Spinal cord (tissue), 10 donors: ENCODE measurements around the gene RASL11B. TPM values are rescaled to one million over a fixed set of nuclear protein-coding genes. Genes with fewer than 3 reads are reported as not detected.

Experiments
- DNase-seq, 6 donors: peaks; one replicate each; pipeline versions ENCODE4 v3.0.0 to v3.0.0-alpha.2; 2013 to 2015; ENCODE audit warnings: low spot score in 6 of 6, low read depth in 4 of 6
- H3K27ac ChIP-seq: one replicate; pipeline ENCODE4 v1.5.1; 2013; ENCODE audit warnings: low read depth, low read length, control low read depth
- H3K27me3 ChIP-seq: one replicate; pipeline ENCODE4 v1.6.1; 2013; ENCODE audit warnings: low read length; ENCODE audit not compliant: control insufficient read depth, insufficient read depth
- H3K36me3 ChIP-seq: one replicate; pipeline ENCODE4 v1.6.1; 2013; ENCODE audit warnings: low read length; ENCODE audit not compliant: control insufficient read depth, insufficient read depth
- H3K4me1 ChIP-seq: one replicate; pipeline ENCODE4 v1.6.1; 2013; ENCODE audit warnings: low read length; ENCODE audit not compliant: control insufficient read depth, insufficient read depth
- H3K4me3 ChIP-seq: one replicate; pipeline ENCODE4 v1.5.1; 2013; ENCODE audit warnings: low read depth, low read length, control low read depth
- H3K9me3 ChIP-seq: one replicate; pipeline ENCODE4 v1.6.1; 2013; ENCODE audit warnings: low read length; ENCODE audit not compliant: control insufficient read depth, insufficient read depth
- WGBS: methylation state at CpG from one replicate; pipeline ENCODE4 v1.1.5; 2013; ENCODE audit warnings: missing lambda C conversion rate; ENCODE audit not compliant: insufficient coverage; 5-methylcytosine and 5-hydroxymethylcytosine counted together
- polyA plus RNA-seq, 2 donors: library from polyadenylated mRNA; unstranded; fragments of 120-200 nt; gene quantifications; one replicate each; pipeline ENCODE4 v1.2.1, GENCODE V29; 2013; ENCODE audit not compliant: insufficient read length in 2 of 2
- total RNA-seq, 2 donors: library from RNA; depleted of rRNA in 1 of 2; stranded (reverse); fragments of 120-200 nt in 1 of 2; fragments of >200 nt in 1 of 2; gene quantifications; one replicate each; pipeline versions ENCODE4 v1.2.3 to v1.2.4, GENCODE V29; 2013 to 2014
- donor health status: healthy.

The RASL11B gene
- total and polyA plus RNA-seq, 4 donors, result 6.3 to 10.2 (median 8.6) TPM

DNA sequence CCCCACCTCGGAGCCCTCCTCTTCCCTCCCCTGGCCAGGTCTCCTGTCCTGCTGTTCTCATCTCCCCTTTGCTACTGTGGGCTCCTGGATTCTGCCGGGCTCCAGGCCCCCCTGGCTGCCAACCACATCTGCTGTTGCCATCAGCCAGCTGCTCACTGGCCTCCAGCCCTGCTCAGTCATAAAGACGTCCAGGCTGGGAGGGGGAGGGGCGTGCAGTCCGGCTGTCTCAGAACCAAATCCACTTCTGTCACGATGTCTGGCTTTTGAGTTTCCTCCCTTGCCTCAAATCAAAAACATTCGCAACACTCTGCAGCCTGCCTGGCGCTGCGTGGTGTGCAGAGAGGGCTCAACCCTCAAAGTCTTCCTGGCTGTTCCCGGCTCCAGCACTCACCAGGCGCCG, 7.1 kb downstream of the RASL11B start:
- no peak overlapping the region for H3K4me3 ChIP-seq
- H3K9me3 ChIP-seq, result no peaks in the 10 kb centered on the region
- peak in 2 of 6 donors; percentile 72 to 85 for DNase-seq
- H3K27ac ChIP-seq, result no peak overlapping the region
- peaks cover 8% of the 10 kb centered on the region for H3K36me3 ChIP-seq
- H3K27me3 ChIP-seq, result no peaks in the 10 kb centered on the region
- peaks cover 28% of the 10 kb centered on the region for H3K4me1 ChIP-seq
- WGBS, result 44% methylated on average over 8 of the region's 12 CpGs

DNA sequence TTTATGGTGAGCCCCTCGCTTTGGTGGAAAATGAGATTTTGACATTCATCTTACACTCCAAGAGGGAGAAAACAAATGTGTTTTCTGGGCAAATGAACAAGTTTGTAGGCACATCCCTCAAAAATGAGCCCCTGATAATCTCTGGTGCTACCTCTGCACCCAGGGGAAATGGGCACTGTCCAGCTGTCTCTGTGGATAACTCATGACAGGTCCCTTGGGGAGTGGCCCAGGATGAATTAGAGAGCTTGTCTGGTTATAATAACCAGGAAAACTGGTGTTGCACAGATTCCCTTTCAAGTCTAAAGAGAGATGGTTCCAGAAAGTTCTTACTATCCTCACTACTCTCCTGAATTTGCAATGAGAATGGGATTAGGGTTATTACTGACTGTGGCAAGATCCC, 7.5 kb downstream of the RASL11B start:
- WGBS, result no CpG with 5 or more reads among the region's 1 CpG
- Histone ChIP-seq H3K4me3 (no peak overlapping the region), H3K27ac (no peak overlapping the region), H3K9me3 (no peaks in the 10 kb centered on the region), H3K27me3 (no peaks in the 10 kb centered on the region), H3K4me1 (peaks cover 29% of the 10 kb centered on the region), H3K36me3 (peaks cover 8% of the 10 kb centered on the region)
- no peak for DNase-seq

DNA sequence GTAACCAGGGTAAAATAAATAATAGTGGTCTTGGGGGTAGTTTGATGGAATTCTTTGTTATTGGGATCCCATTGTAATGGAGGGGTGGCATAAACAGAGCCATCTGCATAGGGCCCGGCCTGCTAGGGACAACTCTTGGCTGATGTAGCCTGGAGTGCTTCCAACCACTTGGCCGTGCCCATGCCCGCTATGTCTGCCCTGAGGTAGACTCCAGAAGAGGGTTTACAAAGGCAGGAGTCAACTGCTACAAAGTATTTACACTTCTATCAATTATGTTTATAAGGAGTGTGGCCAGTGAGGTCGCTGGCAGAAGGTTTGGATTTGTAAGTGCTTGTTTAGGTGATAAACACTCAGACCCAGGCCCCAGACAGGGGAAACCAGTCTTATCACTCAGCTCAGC, 8.1 kb downstream of the RASL11B start:
- Histone ChIP-seq H3K4me1 (peaks cover 27% of the 10 kb centered on the region), H3K27ac (no peak overlapping the region), H3K9me3 (no peaks in the 10 kb centered on the region), H3K27me3 (no peaks in the 10 kb centered on the region), H3K4me3 (no peak overlapping the region), H3K36me3 (peaks cover 6% of the 10 kb centered on the region)
- DNase-seq, result peak in 1 of 6 donors; percentile 41
- WGBS, result 55% methylated on average over 1 of the region's 4 CpGs

GRCh38 chr4:52873191-52873590, 11.1 kb downstream of the RASL11B start:
- Histone ChIP-seq H3K27ac (no peak overlapping the region), H3K4me1 (peaks cover 17% of the 10 kb centered on the region), H3K9me3 (no peaks in the 10 kb centered on the region), H3K36me3 (peaks cover under 1% of the 10 kb centered on the region), H3K4me3 (no peak overlapping the region), H3K27me3 (no peaks in the 10 kb centered on the region)
- WGBS, result no CpG with 5 or more reads among the region's 1 CpG
- DNase-seq, result peak in 2 of 6 donors; percentile 40 to 48

DNA sequence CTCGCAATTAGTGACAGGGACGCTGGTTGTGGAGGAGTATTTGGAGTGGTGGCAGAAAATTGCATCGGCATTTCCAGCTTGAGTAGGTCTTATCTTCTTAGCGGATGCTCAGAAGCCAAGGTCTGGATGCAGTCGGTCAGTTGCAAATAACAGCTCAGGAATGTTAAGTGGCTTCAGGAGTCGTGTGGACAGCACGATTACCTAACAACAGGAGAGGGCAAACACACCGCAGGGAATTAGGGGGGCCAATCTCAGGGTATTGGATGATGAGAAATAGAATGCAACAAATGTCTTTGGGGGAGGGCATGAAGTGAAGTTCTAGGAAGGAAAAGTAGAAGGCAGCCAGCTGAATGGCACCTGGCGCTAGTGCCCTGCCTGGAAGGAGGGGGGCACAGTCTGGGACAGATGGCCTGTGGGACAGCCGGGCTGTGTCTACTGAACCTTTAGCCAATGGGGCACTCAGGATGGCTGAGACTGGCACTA, 11.8 kb downstream of the RASL11B start:
- Histone ChIP-seq H3K27ac (no peak overlapping the region), H3K36me3 (no peaks in the 10 kb centered on the region), H3K27me3 (no peaks in the 10 kb centered on the region), H3K4me3 (no peak overlapping the region), H3K9me3 (no peaks in the 10 kb centered on the region), H3K4me1 (peaks cover 14% of the 10 kb centered on the region)
- DNase-seq, result no peak
- WGBS, result 37% methylated on average over 8 of the region's 10 CpGs

GRCh38 chr4:52874948-52875347, 12.8 kb downstream of the RASL11B start:
- WGBS, result 97% methylated on average over 4 of the region's 5 CpGs
- H3K36me3 ChIP-seq, result no peaks in the 10 kb centered on the region
- peaks cover 6% of the 10 kb centered on the region for H3K4me1 ChIP-seq
- H3K27ac ChIP-seq, result no peak overlapping the region
- H3K9me3 ChIP-seq, result no peaks in the 10 kb centered on the region
- DNase-seq, result no peak
- H3K27me3 ChIP-seq, result no peaks in the 10 kb centered on the region
- no peak overlapping the region for H3K4me3 ChIP-seq

DNA sequence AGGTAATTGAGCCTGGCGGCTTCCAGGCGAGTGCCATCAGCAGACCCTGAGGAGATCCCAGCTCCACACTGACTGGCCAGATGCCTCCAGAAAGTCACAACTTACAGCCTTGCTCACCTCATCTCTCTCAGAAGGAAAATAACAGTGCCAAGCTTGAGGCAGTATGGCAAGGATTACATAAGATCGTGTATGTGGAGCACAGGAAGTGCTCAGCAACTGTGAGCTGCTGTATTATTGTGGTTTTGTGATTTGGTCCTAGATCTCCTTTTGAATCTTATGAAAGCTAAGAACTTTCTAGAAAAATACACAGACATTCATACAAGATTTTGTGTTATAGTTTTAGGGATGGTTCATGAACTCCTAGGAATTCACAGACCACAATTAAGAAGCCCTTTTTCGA, 14.0 kb downstream of the RASL11B start:
- Histone ChIP-seq H3K27ac (no peak overlapping the region), H3K9me3 (no peaks in the 10 kb centered on the region), H3K36me3 (no peaks in the 10 kb centered on the region), H3K27me3 (no peaks in the 10 kb centered on the region), H3K4me1 (peaks cover 6% of the 10 kb centered on the region), H3K4me3 (no peak overlapping the region)
- no peak for DNase-seq
- WGBS, result 100% methylated on average over 2 of the region's 4 CpGs

- H3K36me3 ChIP-seq, result no peaks in the 10 kb centered on the region
- H3K27me3 ChIP-seq, result no peaks in the 10 kb centered on the region
- H3K9me3 ChIP-seq, result no peaks in the 10 kb centered on the region
- H3K4me3 ChIP-seq, result no peak overlapping the region
- peaks cover 6% of the 10 kb centered on the region for H3K4me1 ChIP-seq
- WGBS, result 44% methylated on average over 2 of the region's 2 CpGs
- peak in 2 of 6 donors; percentile 59 for DNase-seq
- no peak overlapping the region for H3K27ac ChIP-seq
These were observed 14.9 kb downstream of the RASL11B start for GRCh38 chr4:52877036-52877435.

GRCh38 chr4:52877694-52878093, 15.6 kb downstream of the RASL11B start:
- peaks cover 6% of the 10 kb centered on the region for H3K4me1 ChIP-seq
- DNase-seq, result no peak
- 77% methylated on average over 5 of the region's 6 CpGs for WGBS

GRCh38 chr4:52879471-52879870, 17.4 kb downstream of the RASL11B start:
- Histone ChIP-seq H3K27me3 (no peaks in the 10 kb centered on the region), H3K27ac (no peak overlapping the region), H3K4me3 (no peak overlapping the region), H3K36me3 (no peaks in the 10 kb centered on the region), H3K9me3 (no peaks in the 10 kb centered on the region), H3K4me1 (no peaks in the 10 kb centered on the region)
- 95% methylated on average over 2 of the region's 3 CpGs for WGBS
- no peak for DNase-seq

More at GRCh38 chr4:52877694-52878093, 15.6 kb downstream of the RASL11B start:
- no peaks in the 10 kb centered on the region for H3K9me3 ChIP-seq
- no peaks in the 10 kb centered on the region for H3K27me3 ChIP-seq
- no peak overlapping the region for H3K27ac ChIP-seq
- no peaks in the 10 kb centered on the region for H3K36me3 ChIP-seq
- no peak overlapping the region for H3K4me3 ChIP-seq
